Activated CD8-positive, alpha-beta T cell treated with anti-CD3 and anti-CD28 coated beads, Interleukin-2, amount 10 ng/mL, durations not matched to agents 7 days and 5 days (primary cell): ENCODE results near the gene BPIFA2. TPM values are rescaled to one million over a fixed set of nuclear protein-coding genes. Genes with fewer than 3 reads are reported as not detected.

Experiments used
- ATAC-seq: fragments of 150-1000 bp; cut with Tn5 transposase; one replicate; pipeline ENCODE4 v1.10.0; 2021; ENCODE audit warnings: moderate library complexity
- CTCF ChIA-PET: fragments of 350-600 bp; sonication (Branson Sonifier 250); formaldehyde crosslinking; loops from one replicate; lab custom pipeline; 2021; ENCODE audit warnings: antibody characterized with exemption; lab: Charles Lee
- POLR2A ChIA-PET: fragments of 350-600 bp; sonication (Branson Sonifier 250); formaldehyde crosslinking; loops from one replicate; lab custom pipeline; 2021; ENCODE audit warnings: antibody characterized with exemption; lab: Charles Lee
- DNase-seq: peaks from one replicate; pipeline ENCODE4 v3.0.0-alpha.2; 2020
- H3K27ac Mint-ChIP-seq: one replicate; pipeline ENCODE4 v1.8.0; 2021; ENCODE audit warnings: mild to moderate bottlenecking, mixed read lengths
- H3K27me3 Mint-ChIP-seq: one replicate; pipeline ENCODE4 v1.8.0; 2021; ENCODE audit warnings: low read depth, mixed read lengths
- H3K36me3 Mint-ChIP-seq: one replicate; pipeline ENCODE4 v1.8.0; 2021; ENCODE audit warnings: low read depth, mixed read lengths
- H3K4me1 Mint-ChIP-seq: one replicate; pipeline ENCODE4 v1.8.0; 2021; ENCODE audit warnings: low read depth, mixed read lengths
- H3K4me3 Mint-ChIP-seq: one replicate; pipeline ENCODE4 v1.8.0; 2021; ENCODE audit warnings: mild to moderate bottlenecking, mixed read lengths
- H3K9me3 Mint-ChIP-seq: one replicate; pipeline ENCODE4 v1.8.0; 2022; ENCODE audit warnings: mixed read lengths; ENCODE audit not compliant: insufficient read depth
- total RNA-seq, 2 experiments: library from RNA; stranded (reverse); gene quantifications; one replicate each; pipeline ENCODE4 v1.2.3, GENCODE V29; 2021

BPIFA2 gene
- total RNA-seq, 2 experiments from 2014 or later: not detected

DNA sequence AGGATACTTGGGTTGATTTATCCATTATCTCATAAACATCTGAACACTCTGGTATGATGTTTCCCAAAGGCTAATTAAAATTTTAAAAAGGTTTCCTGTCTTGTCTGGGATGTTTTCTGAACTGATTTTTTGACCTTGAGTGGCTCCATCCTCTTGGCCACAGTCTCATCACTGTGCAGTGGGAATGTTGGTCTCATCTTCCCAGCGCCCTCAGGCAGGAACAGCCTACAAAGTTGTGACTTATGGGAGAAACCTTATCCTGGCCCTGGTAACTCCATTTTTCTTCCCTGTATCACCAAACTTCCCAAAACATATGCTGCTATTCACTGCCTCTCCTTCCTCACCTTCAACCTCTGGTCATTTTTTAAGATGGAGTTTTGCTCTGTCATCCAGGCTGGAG is 42.4 kb downstream of the BPIFA2 start:
- no peaks in the 10 kb centered on the region for H3K9me3 Mint-ChIP-seq
- no peak overlapping the region for H3K4me3 Mint-ChIP-seq
- no peak overlapping the region for H3K27ac Mint-ChIP-seq
- H3K27me3 Mint-ChIP-seq: peaks cover 32% of the 10 kb centered on the region
- POLR2A ChIA-PET: no interaction called here
- H3K4me1 Mint-ChIP-seq: no peaks in the 10 kb centered on the region
- ATAC-seq (no peak), DNase-seq (no peak)
- CTCF ChIA-PET: no interaction called here
- no peaks in the 10 kb centered on the region for H3K36me3 Mint-ChIP-seq

DNA sequence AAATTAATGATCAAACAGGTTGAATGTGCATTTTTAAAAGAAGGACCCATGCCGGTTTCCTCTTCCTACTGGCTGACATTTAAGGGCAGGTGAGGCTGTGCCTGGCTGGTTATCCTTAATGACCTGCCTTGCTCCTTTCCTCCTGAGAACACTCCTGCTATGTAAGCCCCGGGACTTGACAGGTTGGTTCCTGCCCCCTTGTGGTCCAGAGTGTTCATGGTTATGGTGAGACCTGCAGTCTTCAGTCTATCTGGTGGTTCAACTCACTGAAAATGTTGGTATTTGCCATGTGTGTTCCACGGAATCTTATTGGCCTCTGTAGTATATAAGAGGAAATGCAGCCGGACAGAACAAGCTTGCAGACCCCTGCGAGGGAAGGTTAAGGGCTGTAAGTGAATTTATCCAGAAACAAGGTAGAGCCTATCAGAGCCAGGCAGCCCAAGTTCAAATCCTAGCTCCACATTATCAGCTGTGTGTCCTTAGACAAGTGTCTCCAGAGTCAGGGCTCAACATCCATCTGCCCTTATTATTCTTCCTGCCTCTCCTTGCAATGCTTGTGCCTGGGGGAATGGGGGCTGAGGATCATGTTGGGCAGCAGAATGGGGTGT is 44.0 kb downstream of the BPIFA2 start:
- ChIA-PET POLR2A (no interaction called here), CTCF (interaction anchor here (0.7 to 1.0 kb wide), 4 partner anchors 18 to 311 kb away, joined by 3 to 6 read pairs (median 4); no protein-coding TSS in a partner anchor)
- no peak overlapping the region for H3K4me3 Mint-ChIP-seq
- DNase-seq (peak; percentile 51), ATAC-seq (peak; percentile 65)
- no peaks in the 10 kb centered on the region for H3K4me1 Mint-ChIP-seq
- no peaks in the 10 kb centered on the region for H3K36me3 Mint-ChIP-seq
- H3K9me3 Mint-ChIP-seq: no peaks in the 10 kb centered on the region
- H3K27me3 Mint-ChIP-seq: peaks cover 33% of the 10 kb centered on the region
- no peak overlapping the region for H3K27ac Mint-ChIP-seq

DNA sequence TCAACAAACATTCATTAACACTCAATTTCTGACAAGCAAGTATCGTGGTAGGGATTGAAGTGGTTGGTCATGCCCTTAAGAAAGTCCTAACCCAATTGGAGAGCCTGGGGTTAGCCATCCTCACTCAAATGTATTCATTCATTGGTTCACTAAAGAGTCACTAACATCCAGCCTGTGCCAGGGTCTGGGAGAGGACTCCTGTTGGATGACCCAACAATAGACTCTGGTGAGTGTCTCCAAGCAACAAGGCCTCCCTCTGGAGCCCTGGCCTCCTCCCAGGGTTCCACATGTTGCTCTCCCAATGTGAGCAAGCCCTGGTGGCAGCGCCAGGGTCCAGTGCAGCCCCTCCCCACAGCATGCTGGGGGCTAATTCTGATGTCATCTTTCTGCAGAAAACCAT is 49.1 kb downstream of the BPIFA2 start, which contains the start of gene BPIFA3:
Gene BPIFA3 (plus strand): TSS at position 301 of the 400 bp plus-strand sequence. CDS start 185 bp downstream, outside the sequence.
- DNase-seq: no peak
- H3K9me3 Mint-ChIP-seq: no peaks in the 10 kb centered on the region
- ChIA-PET POLR2A (no interaction called here), CTCF (no interaction called here)
- H3K27me3 Mint-ChIP-seq: peaks cover 23% of the 10 kb centered on the region
- H3K36me3 Mint-ChIP-seq: no peaks in the 10 kb centered on the region
- H3K4me3 Mint-ChIP-seq: no peak within 1 kb of the TSS
- H3K4me1 Mint-ChIP-seq: no peaks in the 10 kb centered on the region
- H3K27ac Mint-ChIP-seq: no peak within 1 kb of the TSS
- no peak for ATAC-seq

DNA sequence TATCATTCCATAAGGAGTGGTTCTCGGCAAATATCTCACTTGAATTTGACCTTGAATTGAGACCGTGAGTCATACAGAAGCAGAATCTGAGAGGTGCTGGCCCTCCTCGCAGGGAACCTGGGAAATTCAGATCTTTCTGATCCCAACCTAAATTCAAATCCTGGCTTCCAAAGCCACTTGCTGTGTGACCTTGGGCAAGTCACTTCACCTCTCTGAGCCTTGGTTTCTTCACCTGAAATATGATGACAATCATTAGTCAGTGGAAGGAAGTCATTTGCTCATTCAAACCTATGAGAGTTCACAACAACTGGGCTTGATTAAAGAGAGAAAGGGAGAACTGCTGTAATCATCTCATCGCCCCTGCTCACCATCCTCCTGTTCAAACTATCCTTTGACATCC is 56.4 kb downstream of the BPIFA2 start:
- H3K4me3 Mint-ChIP-seq: no peak overlapping the region
- no peaks in the 10 kb centered on the region for H3K9me3 Mint-ChIP-seq
- ChIA-PET POLR2A (no interaction called here), CTCF (no interaction called here)
- no peaks in the 10 kb centered on the region for H3K36me3 Mint-ChIP-seq
- H3K27ac Mint-ChIP-seq: no peak overlapping the region
- H3K4me1 Mint-ChIP-seq: peaks cover 7% of the 10 kb centered on the region
- DNase-seq: no peak
- peaks cover 13% of the 10 kb centered on the region for H3K27me3 Mint-ChIP-seq
- no peak for ATAC-seq

DNA sequence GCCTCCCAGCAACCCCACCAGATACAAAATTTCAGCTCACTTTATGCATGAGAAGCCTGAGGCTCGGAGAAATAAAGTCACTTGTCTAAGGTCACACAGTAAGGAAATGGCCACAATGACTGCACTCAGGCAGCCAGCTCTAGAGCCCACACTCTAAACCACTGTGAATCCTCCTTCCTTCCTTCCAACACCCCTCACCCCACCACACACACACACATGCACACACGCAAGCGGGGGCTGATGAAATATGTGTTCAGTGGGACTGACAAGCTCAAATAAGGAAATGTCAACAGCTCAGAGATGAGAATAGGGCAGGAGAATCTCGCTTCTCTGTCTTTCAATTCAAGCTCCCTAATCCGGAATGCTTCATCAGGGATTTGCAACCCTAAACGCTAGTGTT is 61.9 kb downstream of the BPIFA2 start:
- peak; percentile 70 for ATAC-seq
- DNase-seq: peak; percentile 72
- POLR2A ChIA-PET: interaction anchor here (0.7 kb wide), 1 partner anchor 490 kb away, joined by 4 read pairs; no protein-coding TSS in a partner anchor
- H3K27ac Mint-ChIP-seq: peak overlapping the region; percentile 93
- CTCF ChIA-PET: interaction anchor here (0.7 to 2.3 kb wide), 5 partner anchors 17 to 556 kb away, joined by 3 to 7 read pairs (median 3); partner anchors contain the start of gene C20orf203
- no peaks in the 10 kb centered on the region for H3K36me3 Mint-ChIP-seq
- peaks cover 8% of the 10 kb centered on the region for H3K27me3 Mint-ChIP-seq
- no peaks in the 10 kb centered on the region for H3K9me3 Mint-ChIP-seq
- H3K4me1 Mint-ChIP-seq: peaks cover 48% of the 10 kb centered on the region
- H3K4me3 Mint-ChIP-seq: peak overlapping the region; percentile 40

Other genes starting within 250 kb of the BPIFA2 start
- gene SUN5, start 163.7 kb upstream of the BPIFA2 start, total RNA-seq: not detected
- not detected for gene BPIFB2, start 160.5 kb upstream of the BPIFA2 start, total RNA-seq
- not detected for gene BPIFB6, start 136.5 kb upstream of the BPIFA2 start, total RNA-seq
- gene BPIFB3, start 114.3 kb upstream of the BPIFA2 start, total RNA-seq: not detected
- gene BPIFB4, start 88.5 kb upstream of the BPIFA2 start, total RNA-seq: not detected
- not detected for gene BPIFA3, start 49.2 kb downstream of the BPIFA2 start, total RNA-seq
- not detected for gene BPIFA1, start 67.8 kb downstream of the BPIFA2 start, total RNA-seq
- gene BPIFB1, start 115.1 kb downstream of the BPIFA2 start, total RNA-seq: not detected
- 10 to 100 TPM; 32.9 to 37.5 TPM for gene CDK5RAP1, start 233.4 kb downstream of the BPIFA2 start, total RNA-seq